Dedifferentiated amniotic fluid mesenchymal stem cell (primary cell): ENCODE results near the gene COMMD1.
"Not testable (repeated sequence)": the region's sequence is repeated elsewhere in the genome, so short reads cannot be mapped to it uniquely, and the experiment has no call there.

ENCODE experiments used
- DNase-seq: peaks from one replicate; pipeline ENCODE4 v3.0.0-alpha.2; 2016; ENCODE audit errors: extremely low spot score

COMMD1 gene

DNA sequence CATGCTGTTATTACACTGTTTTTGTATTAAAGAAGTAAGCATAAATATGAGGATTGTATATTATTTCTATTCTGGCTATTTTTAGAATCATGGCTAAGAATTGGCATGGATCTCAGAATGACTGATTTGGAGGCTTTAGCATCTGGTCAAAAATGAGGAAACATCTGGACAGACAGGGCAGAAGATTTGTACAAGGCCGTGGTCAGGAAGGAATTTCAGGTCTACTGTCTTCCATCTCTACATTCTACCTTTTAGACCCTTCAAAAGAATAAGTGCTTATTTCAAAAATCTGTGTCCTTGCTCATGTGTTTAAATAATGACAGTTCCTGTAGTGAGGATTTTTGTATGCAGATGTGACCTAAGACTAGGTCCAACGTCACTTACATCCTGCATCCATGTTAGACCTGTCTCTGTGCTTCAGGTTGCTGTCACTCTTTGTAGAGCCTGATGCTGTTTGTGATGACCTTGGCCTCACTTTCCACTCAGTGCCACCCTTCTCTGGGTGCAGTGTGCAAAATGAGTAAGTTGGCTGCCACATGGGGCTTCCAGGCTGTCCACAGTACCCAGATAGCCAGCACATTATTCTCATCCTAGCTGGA lies 235.8 kb downstream of the COMMD1 start:
- no peak for DNase-seq

GRCh38 chr2:62142054-62142453 lies 236.6 kb downstream of the COMMD1 start:
- DNase-seq = no peak

DNA sequence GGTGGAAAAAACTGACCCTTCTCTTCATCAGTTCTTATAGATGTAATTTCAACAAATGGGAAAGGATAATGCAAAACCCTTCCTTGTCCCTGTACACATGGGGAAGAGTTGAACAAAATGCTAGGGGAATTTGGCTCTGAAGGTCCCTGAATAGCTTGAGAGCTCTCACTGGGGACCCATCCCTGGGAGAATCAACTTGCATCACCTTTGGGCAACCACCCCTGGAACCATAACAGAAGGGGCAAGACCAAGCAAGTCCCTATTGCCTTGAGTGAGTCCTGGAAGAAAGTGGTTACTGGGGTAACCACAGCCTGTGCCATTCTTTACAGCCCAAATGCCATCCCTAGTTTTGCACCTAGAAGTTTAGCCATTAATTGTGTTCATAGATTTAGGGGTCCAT lies 238.2 kb downstream of the COMMD1 start:
- DNase-seq = no peak

DNA sequence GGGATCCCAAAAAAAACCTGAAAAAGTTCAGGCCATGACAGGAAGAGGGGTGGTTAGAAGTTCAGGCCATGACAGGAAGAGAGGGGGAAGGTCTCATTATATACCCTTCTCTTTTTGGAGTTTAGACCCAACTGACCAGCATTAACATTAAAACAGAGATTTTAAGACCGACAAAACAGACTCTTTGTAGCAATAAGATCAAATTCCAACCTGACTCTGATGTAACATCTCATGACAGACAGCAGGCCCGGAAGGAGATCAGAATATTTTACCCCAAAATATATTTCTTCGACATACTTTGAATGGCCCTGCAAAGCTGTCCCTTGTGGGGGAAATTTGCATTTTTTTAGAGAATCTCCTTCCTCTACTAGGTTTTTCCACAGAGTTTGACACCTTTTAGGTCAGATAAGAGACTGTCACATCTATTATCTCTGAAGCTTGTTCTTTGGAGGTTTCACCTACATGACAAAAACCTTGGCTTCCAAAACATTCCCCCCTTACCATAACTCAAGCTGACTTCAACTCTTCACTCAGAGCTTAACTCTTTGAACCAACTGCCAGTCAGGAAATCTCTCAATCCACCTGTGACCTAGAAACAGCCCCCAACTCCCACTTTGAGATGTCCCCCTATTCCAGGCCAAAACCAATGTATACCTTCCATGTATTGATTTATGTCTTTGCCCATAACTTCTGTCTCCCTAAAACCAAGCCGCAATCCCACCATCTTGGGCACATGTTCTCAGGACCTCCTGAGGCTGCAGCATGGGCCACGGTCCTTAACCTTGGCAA lies 239.4 kb downstream of the COMMD1 start:
- DNase-seq = no peak

- no peak for DNase-seq
These were observed 240.1 kb downstream of the COMMD1 start for GRCh38 chr2:62145478-62146100.

GRCh38 chr2:62146790-62147189 lies 241.3 kb downstream of the COMMD1 start:
- DNase-seq = not testable (repeated sequence)

- no peak for DNase-seq
These were observed 242.3 kb downstream of the COMMD1 start for GRCh38 chr2:62147610-62148301.

DNA sequence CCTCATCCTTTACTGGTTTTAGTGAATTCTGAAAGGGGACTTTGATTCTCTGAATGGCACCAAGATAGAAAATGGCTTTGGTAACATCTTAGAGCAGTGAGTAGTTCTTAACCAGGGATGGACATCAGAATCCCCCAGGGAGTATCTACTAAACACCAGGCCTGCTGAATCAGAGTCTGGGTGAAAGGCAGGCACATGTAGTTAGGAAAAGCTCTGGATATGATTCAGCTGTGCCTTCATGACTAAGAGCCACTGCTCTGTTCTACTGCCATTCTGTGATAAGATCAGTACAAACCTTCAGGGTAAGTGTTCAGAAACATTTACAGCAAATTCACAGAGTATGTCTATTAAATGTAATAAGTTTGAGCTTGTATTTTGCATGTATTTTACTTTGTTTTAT lies 244.2 kb downstream of the COMMD1 start:
- DNase-seq = peak; percentile 88

DNA sequence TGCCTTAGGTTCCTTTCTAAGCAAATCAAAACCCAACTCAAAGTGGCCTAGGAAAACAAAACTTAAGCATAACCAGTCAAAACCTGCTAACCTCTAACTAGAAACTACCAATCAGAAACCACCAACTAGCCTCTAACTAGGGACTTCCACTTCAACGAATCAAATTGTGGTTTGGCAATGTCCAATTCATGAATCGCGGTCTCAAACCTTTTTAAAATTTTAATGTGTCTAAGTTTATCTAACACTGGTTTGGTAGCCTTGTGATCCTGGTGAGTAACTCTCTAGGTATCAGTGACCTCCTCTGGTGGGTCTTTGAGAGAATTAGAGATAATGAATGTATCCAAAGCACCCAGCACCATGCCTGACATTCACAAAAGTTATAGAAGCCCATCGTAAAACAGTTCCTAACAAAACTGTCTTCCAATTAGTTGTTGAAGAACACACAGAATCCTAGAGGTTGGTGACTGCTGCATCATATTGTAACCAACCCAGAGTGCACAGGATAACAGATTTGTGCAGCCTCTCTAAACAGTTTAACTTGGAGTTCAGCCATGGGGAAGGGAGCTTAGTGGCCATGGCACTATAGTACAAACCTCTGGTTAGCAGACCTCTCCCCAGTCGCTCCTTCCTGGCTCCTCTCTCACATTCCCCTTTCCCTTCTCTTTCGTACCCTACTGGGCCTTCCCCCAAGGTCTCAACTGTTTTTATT lies 245.3 kb downstream of the COMMD1 start:
- no peak for DNase-seq

GRCh38 chr2:62151306-62151638 lies 245.8 kb downstream of the COMMD1 start:
- DNase-seq = no peak

- no peak for DNase-seq
These were observed 246.5 kb downstream of the COMMD1 start for GRCh38 chr2:62152000-62152399.

DNA sequence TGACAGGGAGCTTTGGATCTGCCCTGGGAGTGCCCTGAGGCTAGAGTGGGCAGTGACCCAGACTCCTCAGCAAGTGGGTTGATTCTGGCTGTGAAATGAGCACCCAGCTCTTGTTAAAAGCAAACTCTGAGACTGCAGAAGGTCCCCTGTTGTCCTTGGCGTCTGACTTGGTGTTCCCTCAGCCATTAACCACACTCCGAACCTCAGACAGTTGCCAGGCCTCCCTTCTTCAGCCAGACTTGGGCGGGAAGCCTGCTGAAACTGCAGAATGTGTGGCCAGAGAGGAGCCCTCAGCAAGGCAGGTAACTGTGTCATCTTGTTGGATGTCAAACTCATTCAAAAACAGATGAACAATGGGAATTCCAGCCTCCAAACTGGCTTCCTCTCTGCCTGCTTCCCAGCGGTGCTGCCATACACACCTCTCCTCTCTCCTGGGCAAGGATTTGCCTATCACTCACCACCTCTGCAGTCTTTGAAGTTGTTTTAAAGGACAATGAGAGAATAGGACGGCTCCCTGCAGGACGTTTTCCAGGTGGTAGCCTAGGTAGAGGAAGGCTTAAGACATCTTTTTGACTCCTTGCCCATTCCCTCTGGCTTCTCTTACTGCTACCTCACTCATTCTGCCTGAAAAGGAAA lies 251.5 kb downstream of the COMMD1 start:
- no peak for DNase-seq

DNA sequence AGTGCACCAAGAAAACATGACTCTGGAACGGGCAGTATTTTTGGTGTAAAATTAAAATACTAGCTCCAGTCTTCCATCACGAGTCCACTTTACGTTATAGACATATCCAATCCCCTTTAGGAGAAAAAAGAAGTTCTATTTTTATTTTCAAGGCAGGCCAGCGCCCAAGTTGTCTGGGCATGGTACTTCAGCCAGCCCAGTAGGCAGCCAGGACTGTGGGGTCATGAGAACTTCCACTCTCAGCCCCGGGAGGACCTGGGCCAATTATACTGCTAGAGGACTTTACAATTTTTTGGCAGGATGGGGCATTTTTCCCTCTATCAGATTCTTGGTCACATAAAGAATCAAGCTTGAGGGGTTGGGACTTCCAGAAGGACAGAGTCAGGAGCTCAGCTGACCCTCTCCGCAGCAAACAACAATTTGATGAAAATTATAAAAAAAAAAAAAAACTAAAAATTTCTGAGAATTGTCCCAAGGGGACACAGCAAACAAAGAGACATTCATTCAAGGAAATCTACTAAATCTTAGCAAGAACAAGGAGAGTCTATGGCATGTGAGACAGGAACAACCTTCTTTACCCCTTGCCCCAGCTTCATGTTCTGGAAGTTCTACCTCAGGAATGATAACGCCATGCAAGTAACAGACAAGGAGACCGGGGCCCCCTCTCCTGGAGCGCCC lies 253.1 kb downstream of the COMMD1 start:
- DNase-seq = no peak

GRCh38 chr2:62160691-62161090 lies 255.2 kb downstream of the COMMD1 start:
- DNase-seq = not testable (repeated sequence)

DNA sequence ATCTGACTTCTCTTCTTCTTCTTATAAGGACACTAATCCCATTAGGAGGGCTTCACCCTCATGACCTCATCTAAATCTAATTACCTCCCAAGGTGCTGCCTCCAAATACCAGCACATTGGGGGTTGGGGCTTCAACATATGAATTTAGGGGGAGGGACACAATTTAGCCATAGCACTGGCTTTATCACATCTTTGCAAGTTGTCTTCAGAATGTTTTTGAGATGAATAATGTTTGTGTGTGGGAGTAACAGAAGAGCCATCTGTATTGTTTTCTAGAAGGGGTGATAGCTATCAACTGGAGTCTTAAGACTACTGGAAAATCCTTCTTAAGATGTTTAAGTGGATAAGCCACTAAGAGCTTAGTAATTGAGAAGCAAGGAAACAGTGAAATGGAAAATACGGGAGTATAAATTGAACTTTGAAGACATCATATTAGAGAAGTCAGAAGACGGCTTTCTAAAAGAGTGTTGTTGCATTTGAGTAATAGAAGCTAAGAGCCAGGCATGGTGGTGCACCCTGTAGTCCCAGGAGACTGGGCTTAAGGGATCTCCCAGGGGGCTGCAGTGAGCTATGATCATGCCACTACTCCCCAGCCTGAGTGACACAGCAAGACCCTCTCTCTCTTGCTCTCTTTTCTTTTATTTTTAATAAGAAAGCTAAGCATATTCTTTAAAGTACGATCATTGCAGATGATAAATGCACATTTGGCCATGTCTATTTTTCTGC lies 257.8 kb downstream of the COMMD1 start:
- no peak for DNase-seq

GRCh38 chr2:62163834-62164233 lies 258.4 kb downstream of the COMMD1 start:
- no peak for DNase-seq

DNA sequence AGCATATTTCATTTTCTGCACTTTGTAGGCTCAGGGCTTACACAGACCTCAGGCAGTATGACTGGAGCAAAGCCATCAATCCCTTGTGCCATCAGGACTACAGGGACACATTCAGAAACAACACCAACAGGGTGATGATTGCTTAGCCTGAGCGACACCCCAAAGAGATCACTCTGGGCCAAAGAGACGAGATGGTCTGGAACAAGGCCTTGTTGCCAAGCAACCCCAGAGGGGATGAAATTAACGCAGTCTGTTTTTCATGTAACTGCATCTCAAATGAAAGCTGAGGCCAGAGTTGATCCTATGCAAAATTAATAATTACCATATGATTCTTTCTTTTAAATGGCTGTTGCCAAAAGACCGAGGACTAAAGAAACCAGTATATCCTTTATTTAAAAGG lies 270.3 kb downstream of the COMMD1 start:
- no peak for DNase-seq

DNA sequence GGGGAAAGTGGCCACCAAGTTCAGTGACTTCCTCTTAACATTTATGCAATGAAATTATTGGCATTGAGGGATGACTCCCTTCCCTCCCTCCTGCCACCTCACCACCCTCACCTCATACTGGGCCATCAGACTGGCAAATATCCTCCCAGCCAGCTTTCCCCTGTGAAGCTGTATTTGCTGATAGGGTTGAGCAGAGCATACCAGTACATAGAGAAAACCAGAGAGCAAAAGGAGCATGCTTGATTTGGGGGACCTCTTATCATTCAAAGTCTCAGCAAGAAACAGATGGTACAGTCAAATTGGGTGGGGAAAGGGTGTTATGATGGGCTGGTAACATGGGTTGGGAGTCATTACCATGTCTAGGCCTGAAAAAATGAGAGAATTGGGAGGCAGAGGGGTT lies 271.3 kb downstream of the COMMD1 start:
- no peak for DNase-seq

GRCh38 chr2:62177392-62178049 lies 272.0 kb downstream of the COMMD1 start:
- DNase-seq = no peak
